ENCODE data around the gene CD82.

GRCh38 chr11:44643217-44643616 is 77.8 kb downstream of the CD82 start:
- no peak for TF ChIP-seq EZH2 (IDR thresholded peaks at IDR 0.05; ENCODE audit: borderline replicate concordance, insufficient read depth, low read length, poor library complexity, severe bottlenecking)
- no peak for TF ChIP-seq REST (IDR thresholded peaks at IDR 0.05; ENCODE audit: borderline replicate concordance)

Data from neural cell (in vitro differentiated cells).